HG03103 (cell line): Measurements from ENCODE around the gene GRIK5.

Experiments
- ATAC-seq: cut with Tn5 transposase; IDR thresholded peaks from one replicate; pipeline ENCODE4 v1.9.1; 2021; ENCODE audit warnings: low read depth; ENCODE audit not compliant: unreplicated experiment

The GRIK5 gene

DNA sequence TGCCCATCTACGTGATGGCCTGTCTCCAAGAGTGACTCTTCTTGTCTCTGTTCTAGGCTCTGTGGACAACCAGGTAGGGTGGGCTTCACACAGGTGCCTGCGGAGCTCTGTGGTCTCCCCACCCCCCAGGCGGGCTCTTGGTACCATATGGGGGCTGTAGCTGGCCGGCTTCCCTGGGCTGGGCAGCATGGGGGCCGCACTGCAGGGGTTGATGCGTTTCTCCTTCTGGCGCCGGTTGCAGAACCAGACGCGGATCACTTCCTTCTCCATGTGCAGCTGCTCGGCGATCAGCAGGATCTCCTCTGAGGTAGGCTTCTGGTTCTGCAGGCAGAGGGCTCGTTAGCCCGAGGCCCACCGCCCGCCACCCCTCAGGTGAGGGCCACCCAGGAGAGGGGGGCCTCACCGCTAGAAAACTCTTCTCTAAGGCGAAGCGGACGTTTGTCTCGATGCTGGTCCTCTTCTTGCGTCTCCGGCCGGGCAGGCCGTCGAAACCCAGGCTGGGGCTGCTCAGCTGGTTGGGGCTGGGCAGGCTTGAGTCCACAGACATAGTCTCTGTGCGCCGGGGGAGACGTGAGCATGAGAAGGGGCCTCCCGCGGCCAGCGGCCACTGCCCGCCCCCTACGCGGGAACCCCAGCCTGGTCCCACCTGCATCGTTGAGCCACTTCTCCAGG lies 25.3 kb upstream of the GRIK5 start:
- no peak for ATAC-seq

DNA sequence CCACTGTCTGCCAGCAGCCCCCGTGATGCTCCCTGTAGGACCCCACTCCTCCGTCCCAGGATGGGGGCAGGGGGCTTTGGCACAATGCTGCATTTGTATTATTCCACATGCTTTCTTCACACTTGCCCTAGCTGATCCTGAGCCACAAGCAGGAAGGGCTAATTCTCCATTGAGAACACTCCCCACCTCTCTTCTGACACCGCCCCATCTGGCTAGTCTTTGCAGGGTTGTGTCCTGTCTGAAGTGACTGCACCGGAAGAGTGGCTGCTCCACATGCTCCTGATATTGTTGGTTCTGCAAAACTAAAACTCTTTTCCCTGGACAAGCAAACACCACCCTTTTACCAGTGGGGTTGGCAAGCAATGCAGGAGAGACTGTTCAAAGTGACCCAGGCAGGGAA lies 23.9 kb upstream of the GRIK5 start:
- no peak for ATAC-seq

DNA sequence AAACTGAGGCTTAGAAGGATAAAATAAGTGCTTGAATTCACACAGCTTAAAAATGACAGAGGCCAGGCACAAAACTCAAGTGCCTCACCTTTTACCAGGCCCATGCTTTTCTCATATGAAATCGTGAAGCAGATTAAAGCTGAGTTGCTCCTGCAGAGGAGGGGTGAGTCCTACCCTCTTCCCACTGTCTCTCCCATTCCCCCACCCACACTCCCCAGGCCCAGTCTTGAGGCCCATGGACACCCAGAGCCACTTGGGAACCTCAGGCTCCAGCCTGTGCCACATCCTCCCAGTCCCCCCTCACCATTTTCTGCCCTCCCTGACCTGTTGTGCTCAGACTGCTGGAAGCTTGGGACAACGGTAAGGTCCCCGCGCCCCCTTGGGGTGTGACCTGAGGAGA lies 23.5 kb upstream of the GRIK5 start:
- ATAC-seq: no peak

DNA sequence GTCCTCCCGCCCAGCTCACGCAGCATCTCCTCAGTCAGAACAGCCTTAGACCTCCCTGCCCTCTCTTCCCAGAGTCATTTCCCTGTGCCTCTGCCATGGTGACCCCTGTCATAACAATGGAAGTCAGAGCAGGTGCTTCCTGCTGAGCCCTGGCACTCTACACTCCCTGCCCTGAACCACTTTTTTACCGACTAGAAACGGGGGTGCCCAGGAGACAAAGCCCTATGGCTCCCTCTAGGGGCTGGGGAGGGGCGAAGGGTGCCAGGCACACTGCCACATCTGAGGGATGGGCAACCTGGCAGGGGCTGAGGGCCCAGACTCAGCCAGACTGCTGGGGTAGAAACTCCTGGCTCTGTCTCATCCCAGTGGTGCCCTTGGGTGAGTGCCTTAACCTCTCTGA lies 22.3 kb upstream of the GRIK5 start:
- no peak for ATAC-seq

DNA sequence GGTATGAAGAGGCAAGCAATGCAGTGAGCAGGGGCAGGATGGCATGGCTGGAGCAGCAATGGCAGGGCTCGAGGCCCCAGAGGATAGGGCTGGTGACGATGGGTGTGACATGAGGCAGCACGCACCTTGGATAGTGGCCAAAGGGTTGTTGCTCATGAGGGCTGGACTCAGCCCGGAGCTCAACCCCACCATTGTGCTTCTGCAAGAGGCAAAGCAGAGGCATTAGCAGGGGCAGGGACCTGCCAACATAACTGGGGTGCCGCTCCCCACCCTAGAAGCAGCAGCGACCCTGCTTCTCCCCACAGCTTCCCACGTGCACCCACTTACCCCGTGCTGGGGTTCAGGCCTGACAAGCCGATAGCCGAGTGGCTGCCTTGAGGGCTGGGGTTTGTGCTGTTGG lies 21.7 kb upstream of the GRIK5 start:
- no peak for ATAC-seq

DNA sequence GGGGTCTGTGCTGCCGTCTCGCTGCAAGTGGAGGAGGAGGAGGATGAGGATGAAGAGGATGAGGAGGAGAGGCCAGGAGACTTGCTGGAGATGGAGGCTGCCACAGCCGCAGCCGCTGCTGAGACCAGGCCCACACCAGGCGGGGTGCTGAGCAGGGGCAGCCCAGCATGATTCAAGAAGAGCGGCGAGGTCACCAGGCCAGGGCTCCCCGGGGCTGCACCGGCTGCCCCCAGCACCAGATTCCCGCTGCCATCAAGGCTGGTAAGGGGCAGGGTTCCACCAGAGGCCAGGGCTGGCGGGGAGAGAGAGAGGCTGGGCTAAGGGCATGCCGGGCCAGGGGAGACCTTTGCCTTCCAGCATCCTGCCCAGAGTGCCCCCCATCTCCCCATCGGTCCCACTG lies 21.3 kb upstream of the GRIK5 start:
- no peak for ATAC-seq

DNA sequence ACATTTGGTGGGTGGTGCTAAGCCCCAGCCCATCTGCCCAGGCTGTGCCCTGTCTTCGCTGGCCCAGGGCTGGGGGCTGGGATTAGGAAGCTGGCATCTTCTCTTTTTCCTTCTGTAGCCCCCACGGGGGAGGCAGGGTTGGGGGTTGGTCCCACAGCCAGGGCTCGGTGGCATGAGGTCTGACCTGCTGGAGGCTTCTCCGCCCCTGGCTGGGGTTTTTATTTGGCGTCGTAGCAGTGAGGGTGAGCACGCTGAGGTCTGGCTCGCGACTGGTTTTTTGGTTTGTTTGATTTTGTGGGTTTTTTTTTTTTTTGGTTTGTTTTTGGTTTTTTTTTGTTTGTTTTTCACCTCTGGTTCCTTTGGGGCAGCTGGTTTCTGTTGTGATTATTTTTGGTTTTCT lies 20.7 kb upstream of the GRIK5 start:
- ATAC-seq: no peak

DNA sequence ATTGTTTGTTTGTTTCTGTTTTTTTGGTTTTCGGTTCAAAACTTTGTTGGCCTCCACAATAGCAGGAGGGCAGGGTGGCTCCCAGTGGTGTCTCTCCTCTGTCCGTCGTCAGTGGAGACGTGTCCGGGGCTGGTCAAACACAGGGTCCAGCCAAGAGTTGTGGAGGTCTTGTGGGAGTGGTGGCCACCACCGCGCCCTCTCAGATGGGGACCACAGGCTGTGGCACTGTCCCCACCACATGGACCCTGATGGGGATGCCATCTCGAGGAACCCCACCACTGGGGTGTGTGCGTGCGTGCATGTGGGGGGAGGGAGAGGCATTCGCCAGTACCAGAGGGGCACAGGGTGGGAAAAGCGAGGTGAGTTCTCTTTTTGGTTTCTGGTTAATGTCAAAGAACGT lies 19.8 kb upstream of the GRIK5 start:
- ATAC-seq: no peak

DNA sequence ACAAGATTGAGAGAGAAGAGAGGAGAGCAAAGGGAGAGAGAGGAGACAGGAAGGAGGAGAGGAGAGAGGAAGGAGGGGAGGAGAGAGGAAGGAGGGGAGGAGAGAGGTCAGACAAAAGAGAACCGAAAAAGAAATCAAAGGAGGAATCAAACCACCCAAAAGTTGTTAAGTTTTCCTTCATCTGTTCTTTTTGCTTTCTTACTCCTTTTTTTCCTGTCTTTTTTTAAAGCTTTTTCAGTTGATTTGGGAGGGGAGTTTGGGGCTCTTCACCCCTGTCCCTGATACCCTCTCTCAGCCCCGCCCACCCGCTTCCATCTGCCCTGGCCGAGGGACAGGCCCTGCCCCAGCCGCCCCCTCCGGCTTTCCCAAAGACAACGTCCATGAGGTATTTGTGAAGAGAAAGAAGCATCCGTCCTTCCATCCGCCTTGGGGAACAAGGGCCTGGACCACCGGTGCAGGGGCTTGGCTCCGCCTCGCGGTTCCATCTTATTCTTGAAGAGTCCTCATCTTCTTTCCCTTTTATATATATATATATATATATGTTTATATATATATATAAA lies 19.3 kb upstream of the GRIK5 start:
- ATAC-seq: no peak

DNA sequence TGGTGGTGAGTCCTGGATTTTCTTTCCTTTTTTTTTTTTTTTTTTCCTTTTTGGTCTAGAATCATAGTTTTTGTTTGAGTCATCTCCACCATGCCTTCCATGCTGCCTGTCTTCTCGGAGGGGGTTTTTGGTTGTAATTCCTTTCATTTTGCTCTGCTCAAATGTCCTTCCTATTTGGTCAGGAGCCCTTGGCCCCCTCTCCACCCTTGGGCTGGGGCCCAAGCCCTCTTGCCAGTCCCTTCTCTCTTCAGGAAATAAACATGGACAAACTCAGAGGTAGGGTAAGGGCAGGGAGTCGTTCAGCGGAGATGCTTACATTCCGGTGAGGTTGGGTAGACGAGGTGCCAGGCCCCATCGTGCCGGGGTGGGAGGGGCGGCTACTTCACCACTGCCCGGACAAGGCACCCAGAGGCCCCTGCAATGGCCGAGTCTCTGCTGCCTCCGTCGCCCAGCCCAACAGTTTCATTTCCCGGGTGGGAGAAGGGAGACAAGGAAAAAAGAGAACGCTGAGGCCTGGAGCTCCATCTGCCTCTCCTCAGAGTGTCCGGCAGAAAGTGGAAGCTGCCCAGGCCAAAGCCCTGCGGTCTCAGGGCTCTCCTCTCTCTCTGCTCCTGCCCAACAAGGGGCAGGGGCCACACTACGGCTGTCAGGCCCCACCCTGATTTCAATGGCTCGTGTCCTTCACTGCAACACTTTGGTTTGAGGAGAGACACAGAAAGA lies 18.6 kb upstream of the GRIK5 start:
- no peak for ATAC-seq

DNA sequence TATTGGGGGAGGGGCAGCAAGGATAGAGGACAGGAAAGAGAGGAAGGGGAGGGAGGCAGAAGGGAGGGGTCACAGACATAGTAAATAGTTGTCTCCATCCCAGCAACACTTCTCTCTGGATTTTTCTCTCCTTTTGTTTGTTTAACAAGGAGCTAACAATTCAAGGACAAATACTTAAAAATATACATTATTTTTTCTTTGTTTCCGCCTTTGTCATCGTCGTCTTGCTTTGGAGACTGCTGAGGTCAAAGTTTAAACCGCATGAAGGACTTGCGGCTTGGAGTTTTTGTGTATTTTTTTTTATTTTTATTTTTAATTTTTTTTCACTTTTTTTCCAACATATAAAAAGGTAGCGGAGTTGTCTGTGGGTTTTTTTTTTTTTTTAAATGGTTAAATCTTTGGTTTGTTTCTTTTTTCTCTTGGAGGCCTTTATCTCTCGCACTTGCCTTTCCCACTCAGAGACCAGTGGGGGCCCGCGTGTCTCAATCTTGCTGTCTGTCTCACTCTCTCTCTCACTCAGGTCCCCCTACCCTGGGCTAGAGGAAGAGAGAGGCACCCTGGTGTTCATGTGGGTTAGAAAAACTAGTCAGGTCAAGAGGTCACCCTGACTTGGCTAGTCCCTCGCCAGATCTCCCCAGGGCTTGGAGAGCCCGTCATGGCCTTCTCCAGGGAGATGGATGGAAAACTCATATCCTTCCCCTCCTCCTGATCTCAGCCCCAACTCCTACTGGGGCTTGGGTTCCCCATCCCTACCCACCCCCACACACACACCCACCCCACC lies 17.0 kb upstream of the GRIK5 start:
- no peak for ATAC-seq

DNA sequence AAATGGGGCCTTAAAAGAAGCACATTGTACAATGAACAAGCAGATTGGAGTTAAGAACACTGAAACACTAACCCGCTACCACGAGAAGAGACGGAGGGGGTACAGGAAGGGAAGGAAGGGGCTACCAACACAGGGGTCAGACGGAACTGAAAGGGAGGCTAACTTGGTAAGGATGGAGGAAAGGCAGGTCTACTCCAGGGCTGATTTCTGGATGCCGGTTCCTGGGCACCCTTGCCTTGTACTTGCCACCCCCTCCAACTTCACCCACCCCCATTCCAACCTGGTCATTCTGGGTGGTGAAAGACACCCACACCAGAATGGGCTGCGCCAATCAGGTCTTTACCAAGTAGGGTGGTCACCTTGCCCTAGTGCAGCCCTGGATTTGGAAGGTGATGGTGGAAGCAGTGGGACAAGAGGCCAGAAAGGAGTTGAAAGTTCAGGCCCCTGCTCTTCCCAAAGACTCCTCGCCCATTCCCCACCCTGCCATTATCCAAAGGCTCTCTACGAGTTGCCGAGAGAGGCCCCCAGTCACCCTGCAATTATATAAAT lies 16.3 kb upstream of the GRIK5 start:
- no peak for ATAC-seq

DNA sequence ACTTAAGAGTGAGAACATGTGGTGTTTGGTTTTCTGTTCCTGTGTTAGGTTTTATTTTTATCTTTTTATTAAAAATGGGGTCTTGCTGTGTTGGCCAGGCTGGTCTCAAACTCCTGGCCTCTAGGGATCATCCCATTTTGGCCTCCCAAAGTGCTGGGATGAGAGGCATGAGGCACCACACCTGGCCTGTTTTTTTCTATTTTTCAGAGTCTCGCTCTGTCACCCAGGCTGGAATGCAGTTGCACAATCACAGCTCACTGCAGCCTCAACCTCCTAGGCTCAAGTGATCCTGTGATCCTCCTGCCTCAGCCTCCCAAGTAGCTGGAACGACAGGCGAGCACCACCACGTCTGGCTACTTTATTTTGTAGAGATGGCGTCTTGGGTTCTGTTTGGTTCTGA lies 13.5 kb upstream of the GRIK5 start:
- no peak for ATAC-seq

DNA sequence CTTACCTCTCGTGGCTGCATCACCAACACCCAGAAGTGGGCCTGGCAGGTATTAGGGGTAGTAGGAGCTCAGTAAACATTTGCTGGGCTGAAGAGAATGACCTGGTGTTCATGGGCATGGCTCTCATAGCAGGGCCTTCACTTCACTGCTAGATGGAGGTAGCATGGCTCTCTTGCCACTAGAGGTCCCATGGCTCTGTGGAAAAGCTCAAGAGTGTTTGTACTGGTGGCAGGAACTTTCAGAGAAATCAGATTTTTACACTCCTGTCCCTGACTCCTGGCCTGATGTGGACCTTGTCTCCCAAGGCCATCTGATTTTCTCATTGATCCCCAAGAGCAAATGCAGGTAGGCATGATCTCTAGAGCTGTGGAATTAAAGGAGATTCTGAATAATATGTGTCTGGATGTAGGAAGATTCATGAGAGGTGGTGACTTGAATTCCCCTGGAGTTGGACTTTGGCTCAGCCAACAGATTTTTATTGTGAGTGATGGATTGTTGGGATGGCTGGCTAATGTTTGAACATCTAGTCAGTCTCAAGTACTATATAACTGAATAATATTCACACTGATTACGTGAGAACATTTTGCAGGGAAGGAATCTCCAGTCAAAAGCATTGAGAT lies 11.7 kb upstream of the GRIK5 start:
- ATAC-seq: no peak

DNA sequence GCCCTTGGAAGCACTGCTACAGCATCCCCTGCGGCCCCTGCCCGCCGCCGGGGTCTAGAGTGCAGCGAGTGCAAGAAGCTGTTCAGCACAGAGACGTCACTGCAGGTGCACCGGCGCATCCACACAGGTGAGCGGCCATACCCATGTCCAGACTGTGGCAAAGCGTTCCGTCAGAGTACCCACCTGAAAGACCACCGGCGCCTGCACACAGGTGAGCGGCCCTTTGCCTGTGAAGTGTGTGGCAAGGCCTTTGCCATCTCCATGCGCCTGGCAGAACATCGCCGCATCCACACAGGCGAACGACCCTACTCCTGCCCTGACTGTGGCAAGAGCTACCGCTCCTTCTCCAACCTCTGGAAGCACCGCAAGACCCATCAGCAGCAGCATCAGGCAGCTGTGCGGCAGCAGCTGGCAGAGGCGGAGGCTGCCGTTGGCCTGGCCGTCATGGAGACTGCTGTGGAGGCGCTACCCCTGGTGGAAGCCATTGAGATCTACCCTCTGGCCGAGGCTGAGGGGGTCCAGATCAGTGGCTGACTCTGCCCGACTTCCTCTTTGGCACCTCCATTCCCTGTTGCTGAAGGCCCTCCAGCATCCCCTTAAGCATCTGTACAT lies 10.9 kb upstream of the GRIK5 start:
- ATAC-seq: no peak

DNA sequence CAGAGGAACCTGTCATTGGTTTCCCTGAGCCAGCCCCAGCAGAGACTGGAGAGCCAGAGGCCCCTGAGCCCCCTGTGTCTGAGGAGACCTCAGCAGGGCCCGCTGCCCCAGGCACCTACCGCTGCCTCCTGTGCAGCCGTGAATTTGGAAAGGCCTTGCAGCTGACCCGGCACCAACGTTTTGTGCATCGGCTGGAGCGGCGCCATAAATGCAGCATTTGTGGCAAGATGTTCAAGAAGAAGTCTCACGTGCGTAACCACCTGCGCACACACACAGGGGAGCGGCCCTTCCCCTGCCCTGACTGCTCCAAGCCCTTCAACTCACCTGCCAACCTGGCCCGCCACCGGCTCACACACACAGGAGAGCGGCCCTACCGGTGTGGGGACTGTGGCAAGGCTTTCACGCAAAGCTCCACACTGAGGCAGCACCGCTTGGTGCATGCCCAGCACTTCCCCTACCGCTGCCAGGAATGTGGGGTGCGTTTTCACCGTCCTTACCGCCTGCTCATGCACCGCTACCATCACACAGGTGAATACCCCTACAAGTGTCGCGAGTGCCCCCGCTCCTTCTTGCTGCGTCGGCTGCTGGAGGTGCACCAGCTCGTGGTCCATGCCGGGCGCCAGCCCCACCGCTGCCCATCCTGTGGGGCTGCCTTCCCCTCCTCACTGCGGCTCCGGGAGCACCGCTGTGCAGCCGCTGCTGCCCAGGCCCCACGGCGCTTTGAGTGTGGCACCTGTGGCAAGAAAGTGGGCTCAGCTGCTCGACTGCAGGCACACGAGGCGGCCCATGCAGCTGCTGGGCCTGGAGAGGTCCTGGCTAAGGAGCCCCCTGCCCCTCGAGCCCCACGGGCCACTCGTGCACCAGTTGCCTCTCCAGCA lies 10.1 kb upstream of the GRIK5 start:
- no peak for ATAC-seq

DNA sequence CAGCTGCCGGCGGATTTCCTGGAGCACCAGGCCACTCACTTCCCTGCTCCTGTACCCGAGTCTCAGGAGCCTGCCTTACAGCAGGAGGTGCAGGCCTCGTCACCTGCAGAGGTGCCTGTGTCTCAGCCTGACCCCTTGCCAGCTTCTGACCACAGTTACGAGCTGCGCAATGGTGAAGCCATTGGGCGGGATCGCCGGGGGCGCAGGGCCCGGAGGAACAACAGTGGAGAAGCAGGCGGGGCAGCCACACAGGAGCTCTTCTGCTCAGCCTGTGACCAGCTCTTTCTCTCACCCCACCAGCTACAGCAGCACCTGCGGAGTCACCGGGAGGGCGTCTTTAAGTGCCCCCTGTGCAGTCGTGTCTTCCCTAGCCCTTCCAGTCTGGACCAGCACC lies 9.3 kb upstream of the GRIK5 start:
- no peak for ATAC-seq

DNA sequence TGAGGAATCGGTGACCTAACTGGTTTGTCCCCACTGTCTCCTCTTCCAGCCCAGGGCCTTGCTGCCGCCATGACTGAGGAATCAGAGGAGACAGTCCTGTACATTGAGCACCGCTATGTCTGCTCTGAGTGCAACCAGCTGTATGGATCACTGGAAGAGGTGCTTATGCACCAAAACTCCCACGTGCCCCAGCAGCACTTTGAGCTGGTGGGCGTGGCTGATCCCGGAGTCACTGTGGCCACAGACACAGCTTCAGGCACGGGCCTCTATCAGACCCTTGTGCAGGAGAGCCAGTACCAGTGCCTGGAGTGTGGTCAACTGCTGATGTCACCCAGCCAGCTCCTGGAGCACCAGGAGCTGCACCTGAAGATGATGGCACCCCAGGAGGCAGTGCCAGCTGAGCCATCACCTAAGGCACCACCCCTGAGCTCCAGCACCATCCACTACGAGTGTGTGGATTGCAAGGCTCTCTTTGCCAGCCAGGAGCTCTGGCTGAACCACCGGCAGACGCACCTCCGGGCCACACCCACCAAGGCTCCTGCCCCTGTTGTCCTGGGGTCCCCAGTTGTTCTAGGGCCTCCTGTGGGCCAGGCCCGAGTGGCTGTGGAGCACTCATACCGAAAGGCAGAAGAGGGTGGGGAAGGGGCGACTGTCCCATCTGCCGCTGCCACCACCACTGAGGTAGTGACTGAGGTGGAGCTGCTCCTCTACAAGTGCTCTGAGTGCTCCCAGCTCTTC lies 8.7 kb upstream of the GRIK5 start:
- ATAC-seq: no peak

DNA sequence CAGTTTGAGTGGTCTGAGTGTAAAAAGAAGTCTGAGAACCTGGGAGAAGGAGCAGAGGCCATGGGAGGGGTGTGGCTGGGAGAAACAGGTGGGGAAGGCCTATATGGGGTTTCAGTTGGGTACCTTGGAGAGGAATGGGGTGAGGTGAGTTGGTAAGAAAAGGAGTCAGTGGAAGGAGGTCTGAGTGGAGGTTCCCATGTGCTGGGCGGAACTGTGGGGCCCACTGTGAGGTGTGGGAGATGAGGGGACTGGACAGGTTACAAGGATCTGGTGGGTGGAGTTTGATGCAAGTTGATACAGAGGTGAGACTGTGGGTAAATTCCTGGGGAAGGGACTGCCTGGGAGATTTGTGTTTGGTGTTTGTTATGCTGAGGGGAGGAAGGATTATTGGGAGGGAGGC lies 8.1 kb upstream of the GRIK5 start:
- no peak for ATAC-seq
